ENCODE measurements around the gene LIPG.

Gene LIPG

DNA sequence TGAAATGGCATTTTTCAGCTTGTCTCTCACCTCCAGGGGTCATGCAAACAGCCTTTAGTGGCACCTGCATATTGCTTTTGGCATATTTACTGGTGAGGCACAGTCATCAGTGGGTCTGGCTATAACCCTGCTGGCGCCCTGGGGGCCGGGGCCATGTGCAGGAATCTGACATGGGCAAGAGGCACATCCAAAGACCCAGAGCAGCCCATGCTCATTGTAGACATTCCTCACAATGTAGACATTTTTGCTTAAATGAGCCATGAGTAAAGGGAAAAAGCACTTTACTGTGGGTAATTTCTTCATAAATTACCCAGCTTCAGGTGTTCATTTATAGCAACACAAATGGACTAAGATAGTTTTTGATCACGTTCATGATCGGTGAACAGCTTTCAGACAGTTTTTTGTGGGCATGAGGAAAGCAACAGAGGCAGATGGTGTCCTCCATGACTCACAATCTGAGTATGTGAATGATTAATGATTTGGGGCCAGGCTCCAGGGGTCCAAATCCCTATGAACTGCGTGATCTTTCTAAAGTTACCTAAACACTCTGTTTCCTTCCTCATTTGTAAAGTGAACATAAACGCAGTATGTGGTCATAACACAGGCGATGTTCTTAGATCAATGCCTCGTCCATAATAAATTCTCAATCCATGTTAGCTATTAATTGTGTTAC is 85.8 kb downstream of the LIPG start:
- no peak overlapping the region for H3K27ac Mint-ChIP-seq
- H3K4me3 Mint-ChIP-seq, result no peak overlapping the region

DNA sequence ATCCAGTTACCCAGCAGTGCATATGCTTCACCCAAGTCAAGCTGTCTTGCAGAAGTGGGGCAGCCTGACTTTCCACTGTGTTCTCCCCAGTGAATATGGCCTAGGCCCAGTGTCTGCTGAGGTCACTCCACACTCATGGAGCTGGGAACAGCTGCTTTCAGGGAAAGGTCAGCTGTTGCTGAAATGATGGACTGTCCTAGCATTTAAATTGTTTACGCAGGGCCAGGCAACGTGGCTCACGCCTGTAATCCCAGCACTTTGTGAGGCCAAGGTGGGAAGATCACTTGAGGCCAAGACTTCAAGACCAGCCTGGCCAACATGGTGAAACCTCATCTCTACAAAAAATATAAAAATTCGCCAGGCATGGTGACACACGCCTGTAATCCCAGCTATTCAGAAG is 86.5 kb downstream of the LIPG start:
- no peak overlapping the region for H3K4me3 Mint-ChIP-seq
- no peak for ATAC-seq
- no peak overlapping the region for H3K27ac Mint-ChIP-seq

More for the DNA sequence above, 85.8 kb downstream of the LIPG start:
- peaks cover 21% of the 10 kb centered on the region for H3K27me3 Mint-ChIP-seq
- H3K9me3 Mint-ChIP-seq, result no peaks in the 10 kb centered on the region
- no peaks in the 10 kb centered on the region for H3K36me3 Mint-ChIP-seq
- ATAC-seq, result no peak
- H3K4me1 Mint-ChIP-seq, result no peaks in the 10 kb centered on the region

More for the DNA sequence above, 86.5 kb downstream of the LIPG start:
- H3K36me3 Mint-ChIP-seq, result no peaks in the 10 kb centered on the region
- peaks cover 18% of the 10 kb centered on the region for H3K27me3 Mint-ChIP-seq
- H3K4me1 Mint-ChIP-seq, result no peaks in the 10 kb centered on the region
- no peaks in the 10 kb centered on the region for H3K9me3 Mint-ChIP-seq

Data from stimulated activated memory B cell treated with anti-CD40 and anti-IgM and Interleukin-4, amounts not matched to agents 10 μg/mL and 1 μg/mL and 100 μg/mL, for 72 hours (primary cell).